Measurements from ENCODE around the gene LILRB3.
"Not testable (repeated sequence)": the region's sequence is repeated elsewhere in the genome, so short reads cannot be mapped to it uniquely, and the experiment has no call there.

LILRB3 gene

GRCh38 chr19:54242646-54243045 is 19.8 kb upstream of the LILRB3 start, which contains the start of gene LILRA6:
TSS of gene LILRA6 (minus strand) at chr19:54242790.
- not testable (repeated sequence) for DNase-seq

GRCh38 chr19:54242234-54242633 is 19.4 kb upstream of the LILRB3 start:
- not testable (repeated sequence) for DNase-seq

- DNase-seq = not testable (repeated sequence)
These were observed 17.8 kb upstream of the LILRB3 start for GRCh38 chr19:54240372-54241336.

GRCh38 chr19:54239491-54240371 is 16.9 kb upstream of the LILRB3 start:
- DNase-seq = not testable (repeated sequence)

GRCh38 chr19:54233941-54234340 is 11.1 kb upstream of the LILRB3 start:
- no peak for DNase-seq

- DNase-seq = peak in 54 of 56 donors; percentile 14 to 93 (median 71)
These were observed 8.5 kb upstream of the LILRB3 start for GRCh38 chr19:54231077-54231931.

GRCh38 chr19:54230031-54230430 is 7.2 kb upstream of the LILRB3 start:
- DNase-seq = no peak

- DNase-seq = no peak
These were observed 6.3 kb upstream of the LILRB3 start for GRCh38 chr19:54229146-54229545.

- DNase-seq = not testable (repeated sequence)
These were observed 1.8 kb upstream of the LILRB3 start for GRCh38 chr19:54224619-54225018.

- not testable (repeated sequence) for DNase-seq
These were observed 1.1 kb upstream of the LILRB3 start for GRCh38 chr19:54223937-54224281.

GRCh38 chr19:54223277-54223936 is 600 bp upstream of the LILRB3 start:
- DNase-seq = not testable (repeated sequence)

GRCh38 chr19:54221947-54222346 is 860 bp downstream of the LILRB3 start:
- not testable (repeated sequence) for DNase-seq

- not testable (repeated sequence) for DNase-seq
These were observed 3.1 kb downstream of the LILRB3 start for GRCh38 chr19:54219702-54220101.

GRCh38 chr19:54218960-54219661 is 3.7 kb downstream of the LILRB3 start:
- no peak for DNase-seq

- DNase-seq = no peak
These were observed 4.5 kb downstream of the LILRB3 start for GRCh38 chr19:54218259-54218658.

- not testable (repeated sequence) for DNase-seq
These were observed 5.1 kb downstream of the LILRB3 start for GRCh38 chr19:54217517-54218247.

GRCh38 chr19:54216869-54217268 is 5.9 kb downstream of the LILRB3 start:
- DNase-seq = no peak

- DNase-seq = not testable (repeated sequence)
These were observed 8.1 kb downstream of the LILRB3 start for GRCh38 chr19:54214734-54215133.

- DNase-seq = not testable (repeated sequence)
These were observed 8.6 kb downstream of the LILRB3 start for GRCh38 chr19:54214217-54214616.

Data from amygdala (tissue), 56 donors.